NCI-H187 treated with DMSO at 0.1 percent for 48 hours (cell line): ENCODE data around the gene MAST4.

Experiments
- DNase-seq: peaks from one replicate; lab custom pipeline; 2025; lab: John Stamatoyannopoulos, UW

MAST4 gene

DNA sequence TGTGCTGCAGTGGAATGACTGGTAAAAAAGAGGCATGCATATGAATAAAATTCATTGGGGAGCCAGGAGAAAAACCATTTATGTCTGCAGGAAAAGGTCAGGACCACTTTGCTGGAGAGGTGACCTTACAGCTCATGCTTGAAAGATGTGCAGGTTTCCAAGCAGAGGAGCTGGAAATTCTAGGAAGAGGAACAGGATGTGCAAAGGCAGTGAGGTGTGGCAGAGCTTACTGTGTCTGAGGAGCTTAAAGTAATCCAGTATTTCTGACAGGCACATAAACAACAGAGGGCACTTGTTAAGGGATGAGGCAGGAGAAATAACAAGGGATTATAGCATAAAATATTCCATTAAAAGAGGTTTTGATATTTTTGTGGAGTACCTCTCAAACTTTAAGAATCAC, 397.3 kb downstream of the MAST4 start:
- peak; percentile 36 for DNase-seq

DNA sequence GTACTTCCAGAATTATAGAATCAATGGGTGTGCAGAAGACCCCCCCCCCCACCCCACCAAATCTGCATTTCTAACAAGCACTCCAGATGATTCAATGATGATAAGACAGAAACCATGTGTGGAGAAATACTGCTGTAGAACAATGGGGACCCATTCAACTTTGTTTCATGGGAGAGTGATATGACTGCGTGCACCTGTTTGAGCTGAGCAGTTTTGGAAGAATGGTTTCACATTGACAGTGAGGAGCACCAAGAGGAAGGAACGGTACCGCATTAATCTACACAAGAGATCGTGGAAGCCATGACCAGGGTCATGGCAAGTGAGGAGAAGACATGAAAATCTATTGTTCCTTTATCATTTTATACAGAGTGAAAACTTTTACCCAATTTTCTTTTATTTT, 397.7 kb downstream of the MAST4 start:
- no peak for DNase-seq

DNA sequence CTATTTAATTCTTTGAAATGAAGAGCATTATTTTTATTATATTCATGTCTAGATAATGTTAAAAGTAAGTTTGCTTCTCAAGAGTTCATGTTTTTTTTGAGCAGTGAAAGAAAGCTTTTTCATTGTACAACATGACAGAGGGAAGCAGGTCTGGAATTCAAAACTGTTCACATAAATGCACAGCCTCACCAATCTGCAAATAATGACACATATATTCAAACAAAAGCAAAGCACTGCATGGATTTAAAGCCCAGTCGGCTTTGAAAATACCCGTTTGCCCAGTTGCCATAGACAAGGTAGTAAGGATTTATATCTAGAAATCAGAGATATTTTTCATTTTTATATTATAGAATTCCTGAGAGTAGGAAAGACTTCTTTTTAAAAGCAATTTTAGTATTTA, 398.6 kb downstream of the MAST4 start:
- DNase-seq: no peak

DNA sequence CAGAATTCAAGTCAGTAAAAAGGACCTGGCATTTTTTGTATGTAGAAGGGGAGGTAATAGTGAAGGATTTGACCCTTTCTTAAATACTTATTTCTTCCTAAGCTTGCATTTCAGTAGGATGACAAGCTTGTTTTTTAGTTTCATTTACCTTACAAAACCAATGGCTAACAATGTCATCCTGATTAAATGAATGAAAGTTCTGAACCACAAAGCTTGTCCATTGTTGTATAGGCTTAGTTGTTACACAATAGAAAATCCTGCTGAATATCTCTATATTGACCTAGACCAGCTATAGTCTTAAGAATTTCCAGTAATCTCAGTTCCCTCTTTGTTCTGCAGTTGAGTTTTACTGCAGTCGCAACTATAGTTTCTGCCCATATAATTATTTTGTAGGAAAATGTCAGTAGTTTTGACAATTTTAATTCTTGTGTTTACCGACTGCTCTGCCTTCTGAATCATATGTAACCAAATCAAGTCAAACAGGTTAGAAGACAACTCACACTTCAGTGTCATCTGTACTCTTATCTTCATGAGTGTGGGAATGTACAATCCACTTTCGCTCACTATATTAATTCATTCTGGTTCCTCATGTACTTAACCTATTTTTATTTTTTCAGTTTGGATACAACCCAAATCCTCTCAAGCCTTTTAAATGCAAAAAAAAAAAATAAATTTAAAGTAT, 404.7 kb downstream of the MAST4 start:
- DNase-seq: no peak

DNA sequence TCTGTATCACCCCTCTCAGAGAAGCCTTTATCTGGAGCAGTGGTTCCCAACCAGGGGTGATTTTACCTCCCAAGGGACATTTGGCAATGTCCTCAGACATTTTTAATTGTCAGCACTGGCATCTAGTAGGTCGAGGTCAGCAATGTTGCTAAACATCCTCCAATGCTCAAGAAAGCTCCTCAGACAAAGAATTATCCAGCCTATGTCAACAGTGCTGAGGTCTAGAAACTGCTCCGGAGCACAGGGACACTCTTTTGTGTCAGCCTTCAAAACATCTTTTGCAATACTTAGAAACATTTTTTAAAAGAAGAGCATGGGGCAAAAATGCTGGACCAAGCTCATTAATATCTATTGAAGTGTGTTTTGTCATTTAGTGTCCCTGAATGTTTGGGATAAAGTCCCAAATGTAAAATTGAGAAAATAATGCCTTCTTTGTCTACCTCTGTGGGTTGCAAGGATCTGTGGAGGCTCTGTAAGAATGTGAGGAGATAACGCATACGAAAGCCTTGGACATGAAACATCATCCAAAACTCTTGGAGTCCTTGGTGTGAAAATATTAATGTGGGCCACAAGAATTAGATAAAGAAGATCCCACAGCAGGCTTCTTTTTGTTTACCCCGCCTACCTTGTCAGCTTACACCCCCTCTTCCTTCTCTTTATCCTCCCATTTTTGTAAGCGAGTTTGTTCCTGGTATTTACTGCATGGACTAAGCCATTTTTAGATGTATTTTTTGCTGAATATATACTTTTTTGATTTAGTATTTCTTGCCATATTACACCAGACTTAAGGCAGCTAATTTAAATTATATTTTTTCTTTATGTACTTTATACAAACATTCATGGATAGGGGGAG, 406.9 kb downstream of the MAST4 start:
- no peak for DNase-seq

DNA sequence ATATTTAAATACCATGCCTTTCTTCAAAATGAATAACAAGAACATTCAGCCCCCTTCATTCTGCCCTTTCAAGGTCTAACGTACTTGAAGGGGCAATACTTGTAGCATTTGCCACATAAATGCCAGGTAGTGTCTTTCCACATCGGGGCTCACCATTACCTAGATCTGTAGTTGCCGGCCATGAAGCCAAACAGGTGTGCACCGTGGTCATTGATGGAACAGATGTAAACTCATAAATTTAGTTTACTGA, 407.4 kb downstream of the MAST4 start:
- DNase-seq: no peak

DNA sequence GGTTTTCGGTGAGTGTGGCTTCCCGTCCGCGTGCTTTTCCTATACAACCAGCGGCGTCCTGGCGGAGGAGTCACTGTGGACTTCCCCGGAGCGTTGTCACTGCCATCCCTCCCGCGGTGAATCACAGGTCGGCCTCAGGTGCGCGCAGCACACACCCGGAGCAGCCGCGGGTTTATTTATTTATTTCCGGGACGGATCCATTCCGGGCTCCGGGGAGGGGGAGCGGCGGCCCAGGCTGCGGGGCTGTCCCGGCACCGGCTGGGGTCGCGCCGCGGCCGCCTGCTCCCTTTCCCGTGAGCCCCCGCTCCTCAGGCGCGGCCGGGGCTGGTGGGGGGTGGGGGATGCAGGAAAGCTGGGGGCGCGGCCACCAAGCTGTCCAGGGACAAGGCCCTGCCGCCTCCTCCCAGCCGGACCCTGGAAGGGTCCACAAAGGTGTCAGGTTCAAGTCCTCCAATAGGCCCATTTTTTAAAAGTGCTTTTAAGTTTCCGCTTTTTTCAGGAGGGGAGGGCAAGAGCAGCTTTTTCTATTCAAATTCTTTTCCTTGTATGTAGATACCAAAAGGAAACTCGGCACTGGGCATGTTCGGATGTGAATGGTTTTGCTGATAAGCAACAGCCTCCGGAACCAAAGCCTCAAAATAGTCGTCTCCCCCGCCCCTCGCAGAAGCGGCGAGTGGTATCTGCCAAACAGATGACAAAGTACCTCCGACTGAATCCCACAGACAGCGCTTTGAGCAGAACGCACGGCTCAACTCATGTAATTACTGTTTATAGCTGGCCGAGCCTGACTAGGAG, 407.9 kb downstream of the MAST4 start:
- peak; percentile 74 for DNase-seq

DNA sequence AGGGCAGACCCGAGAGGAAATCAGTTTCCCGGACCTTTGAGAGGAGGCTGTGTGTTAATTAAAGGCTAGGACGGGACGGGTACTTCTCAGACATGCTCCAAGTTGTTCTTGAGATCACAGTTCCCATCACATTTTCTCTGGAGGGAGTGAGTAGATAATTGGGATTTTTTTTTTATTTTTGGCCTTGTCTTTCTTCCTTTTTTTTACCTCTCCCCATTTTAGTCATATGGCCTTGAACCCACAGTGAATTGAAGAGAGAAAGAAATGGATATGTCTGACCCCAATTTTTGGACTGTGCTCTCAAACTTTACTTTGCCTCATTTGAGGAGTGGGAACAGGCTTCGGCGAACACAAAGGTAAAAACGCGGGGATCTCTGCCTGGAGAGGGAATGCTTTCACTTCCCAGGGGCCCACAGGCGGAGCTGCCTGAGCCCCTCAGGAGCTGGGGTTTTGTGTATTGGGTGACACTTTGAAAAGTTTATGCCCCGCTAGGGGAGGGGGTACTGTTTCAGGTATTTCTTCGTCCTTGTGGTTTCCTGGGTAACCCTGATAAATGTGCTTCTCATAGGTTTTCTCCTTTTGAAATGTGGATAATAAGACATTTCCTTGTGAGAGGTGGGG, 408.6 kb downstream of the MAST4 start:
- no peak for DNase-seq

DNA sequence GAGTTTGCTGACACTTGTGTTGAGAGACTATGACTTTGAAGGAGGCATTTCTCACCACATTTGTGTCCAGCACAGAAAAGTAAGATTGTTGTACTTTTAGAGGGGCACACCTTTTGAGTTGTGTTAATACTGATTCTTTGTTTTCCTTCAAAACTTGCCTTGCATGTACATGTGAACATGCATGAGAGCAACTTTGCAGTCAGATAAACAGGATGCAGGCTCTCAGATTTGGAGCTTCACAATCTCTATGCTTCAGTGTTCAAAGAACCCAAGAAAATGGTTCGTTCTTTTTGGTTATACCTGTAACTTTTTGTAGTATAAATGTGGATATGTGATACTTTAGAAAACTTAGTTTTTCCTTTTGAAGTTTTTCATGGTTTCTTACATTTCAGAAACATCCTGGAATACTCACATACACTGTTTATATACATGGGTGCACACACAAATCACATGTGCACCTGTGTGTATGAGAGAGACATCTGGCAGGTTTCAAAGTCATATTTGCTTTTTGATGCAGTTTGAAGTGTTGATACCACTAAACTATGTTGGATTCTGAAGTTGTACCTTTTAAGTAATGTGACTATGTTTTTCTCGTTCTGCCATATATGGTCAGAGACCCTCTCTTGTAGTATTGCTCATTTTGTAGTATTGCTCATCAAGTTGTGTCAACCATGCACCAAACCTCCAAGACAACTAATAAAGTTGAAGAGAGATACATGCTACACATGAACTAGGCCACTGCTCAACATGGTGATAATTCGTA, 409.7 kb downstream of the MAST4 start:
- DNase-seq: no peak

DNA sequence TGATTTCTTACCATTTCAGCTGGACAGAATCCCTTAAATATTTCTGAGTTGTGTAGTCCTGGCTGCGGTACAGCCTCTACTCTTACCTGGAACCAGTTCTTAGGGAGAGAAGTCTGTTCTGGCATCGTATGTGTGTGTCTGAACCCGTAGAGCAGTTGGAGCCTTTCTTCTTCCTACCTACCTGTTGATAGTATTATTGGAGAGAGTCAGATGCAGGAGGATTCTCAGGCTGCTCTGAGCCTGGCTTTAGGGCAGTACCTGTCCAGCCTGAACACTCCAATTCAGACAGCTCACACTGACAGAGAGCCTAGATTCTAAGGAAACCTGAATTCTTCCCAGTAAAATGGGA, 410.3 kb downstream of the MAST4 start:
- DNase-seq: no peak

DNA sequence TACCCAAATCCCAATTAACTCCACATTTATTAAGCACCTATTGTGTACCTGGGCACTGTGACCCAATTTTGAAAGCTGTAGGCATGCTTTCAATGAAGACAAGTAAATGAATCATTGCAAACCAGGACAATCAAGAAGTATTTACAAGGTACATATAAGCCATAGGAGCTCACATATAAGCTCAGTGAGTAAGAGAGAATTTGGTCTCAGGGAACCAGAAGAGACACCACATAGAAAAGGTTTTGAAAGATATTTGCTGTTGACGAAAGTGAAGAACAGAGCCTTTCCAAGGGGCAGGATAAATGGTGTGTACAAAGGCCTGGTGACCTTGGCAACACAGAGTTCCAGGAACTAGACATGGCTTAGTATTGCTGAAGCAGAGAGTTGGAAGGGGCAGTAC, 412.8 kb downstream of the MAST4 start:
- no peak for DNase-seq

DNA sequence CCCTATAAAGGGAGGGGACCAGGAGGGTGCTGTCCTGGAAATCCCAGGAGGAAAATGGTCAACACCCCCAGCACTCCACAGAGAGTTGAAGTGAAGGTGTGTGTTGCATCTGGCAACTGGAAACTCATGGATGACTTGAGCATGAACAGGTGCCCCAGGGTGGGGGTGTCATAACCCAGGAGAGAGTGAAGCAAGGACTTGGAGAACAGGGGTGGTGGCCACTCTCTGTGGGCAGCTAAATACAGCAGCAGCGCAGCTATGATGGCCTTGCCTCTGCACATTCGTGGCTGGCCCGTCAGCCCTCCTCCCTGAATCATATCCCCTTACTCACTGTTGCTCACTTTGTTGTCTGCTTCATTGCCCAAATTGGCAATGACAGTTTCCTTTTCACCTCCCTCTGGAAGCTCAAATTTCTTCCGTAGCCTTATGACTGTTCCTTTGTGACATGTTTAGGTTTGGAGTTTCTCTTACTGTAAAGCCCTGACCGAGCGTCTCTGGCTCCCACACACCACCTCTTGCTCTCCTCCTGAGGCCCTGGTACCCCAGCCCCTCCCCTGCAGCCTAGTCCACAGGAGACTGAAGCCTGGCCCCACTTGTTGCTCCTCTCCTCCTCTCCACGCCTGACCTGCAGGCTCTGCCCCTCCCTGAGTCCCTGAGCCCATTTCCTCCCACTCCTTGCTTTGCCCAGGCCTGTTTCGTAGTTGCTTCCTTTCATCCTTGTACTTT, 414.7 kb downstream of the MAST4 start:
- DNase-seq: no peak

DNA sequence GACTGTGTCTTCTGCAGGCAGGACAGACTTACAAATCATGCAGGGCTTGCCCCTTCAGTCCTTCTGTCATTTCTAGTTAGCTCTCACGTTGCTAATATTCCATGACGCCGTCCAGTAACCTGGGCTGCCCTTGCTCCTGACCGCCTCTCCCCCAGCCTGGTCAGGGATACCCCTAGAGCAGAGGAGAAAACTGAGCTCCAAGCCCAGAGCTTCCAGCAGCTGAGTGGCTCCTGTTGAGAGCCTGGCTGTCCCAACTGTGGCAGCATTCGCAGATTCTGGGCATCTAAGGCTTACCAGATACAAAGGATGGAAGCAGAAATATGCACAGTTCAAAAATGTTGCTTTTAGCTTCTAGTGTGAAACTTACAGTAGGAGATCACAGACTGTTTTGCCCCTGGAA, 415.2 kb downstream of the MAST4 start:
- no peak for DNase-seq

DNA sequence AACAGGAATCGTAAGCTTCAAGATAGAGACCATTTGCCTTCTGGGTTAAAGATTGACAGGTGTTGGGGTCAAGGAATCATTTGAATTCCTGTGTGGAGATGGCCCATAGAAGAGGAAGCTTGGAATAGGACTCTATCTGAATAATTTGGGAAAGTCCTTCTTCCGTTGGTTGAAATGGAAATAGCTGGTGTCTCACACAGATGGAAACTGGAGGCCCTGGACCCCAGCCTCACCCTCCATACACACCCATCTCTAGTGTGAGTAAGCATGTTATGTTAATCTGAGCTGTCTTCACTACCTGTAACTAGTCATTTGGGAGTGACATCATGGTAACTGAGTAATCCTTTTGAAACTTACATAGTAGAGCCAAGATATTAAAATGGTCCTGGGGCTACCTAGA, 416.0 kb downstream of the MAST4 start:
- no peak for DNase-seq

DNA sequence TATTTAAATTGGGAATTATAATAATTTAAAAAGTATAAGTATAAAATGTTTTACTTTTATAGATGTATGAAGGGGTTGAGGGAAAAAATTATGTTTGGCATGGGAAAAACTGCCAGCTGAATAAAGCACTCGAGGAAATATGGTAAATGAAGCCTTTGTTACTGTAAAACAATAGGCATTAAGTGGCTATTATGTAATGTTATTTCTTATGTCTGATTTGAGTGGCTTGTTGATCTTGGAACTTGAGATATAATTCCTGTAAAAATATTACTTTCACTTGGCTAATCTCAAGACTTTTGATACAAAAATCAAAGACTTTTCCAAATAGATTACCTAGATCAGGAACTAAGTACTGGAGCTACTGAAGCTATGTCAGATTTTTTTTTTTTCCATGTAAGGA, 417.5 kb downstream of the MAST4 start:
- no peak for DNase-seq

DNA sequence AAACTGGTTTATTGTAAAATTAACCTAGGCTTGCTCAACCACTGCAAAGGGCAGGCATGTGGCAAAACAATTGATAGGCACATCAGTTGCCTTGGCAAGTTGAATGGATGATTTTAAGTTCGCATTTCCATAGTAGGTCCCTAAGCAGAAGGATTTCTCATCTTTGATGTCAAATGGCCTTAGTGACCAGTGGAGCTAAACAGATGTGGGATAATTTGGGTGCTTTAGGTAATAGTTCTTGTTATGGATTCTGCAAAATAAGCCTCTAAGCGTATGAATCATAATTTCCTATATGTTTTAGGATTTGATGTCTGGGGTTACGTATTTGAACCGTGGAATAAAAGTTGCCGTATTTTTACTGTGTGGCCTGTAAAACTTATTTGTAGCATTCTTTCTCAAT, 418.0 kb downstream of the MAST4 start:
- no peak for DNase-seq

DNA sequence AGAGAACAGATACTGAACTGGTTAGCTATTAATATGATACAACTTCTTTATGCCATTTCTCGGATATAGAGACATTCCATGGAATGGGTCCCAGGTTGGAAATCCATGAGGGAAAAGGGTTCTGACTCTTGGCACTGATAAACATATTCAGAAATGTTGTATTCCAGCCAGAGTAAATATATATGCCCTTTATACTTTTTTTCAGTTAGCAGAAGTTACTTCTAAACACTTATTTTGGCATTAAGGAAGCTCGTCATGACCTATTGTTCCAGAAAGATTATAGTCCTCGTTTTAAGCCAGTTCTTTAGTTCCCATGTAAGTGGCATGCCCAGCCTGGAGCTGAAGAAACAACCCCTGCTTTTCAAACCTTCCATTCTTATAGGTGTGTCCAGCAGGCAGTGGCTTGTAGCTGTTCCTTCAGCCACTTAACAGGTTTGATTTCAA, 418.8 kb downstream of the MAST4 start:
- DNase-seq: no peak

DNA sequence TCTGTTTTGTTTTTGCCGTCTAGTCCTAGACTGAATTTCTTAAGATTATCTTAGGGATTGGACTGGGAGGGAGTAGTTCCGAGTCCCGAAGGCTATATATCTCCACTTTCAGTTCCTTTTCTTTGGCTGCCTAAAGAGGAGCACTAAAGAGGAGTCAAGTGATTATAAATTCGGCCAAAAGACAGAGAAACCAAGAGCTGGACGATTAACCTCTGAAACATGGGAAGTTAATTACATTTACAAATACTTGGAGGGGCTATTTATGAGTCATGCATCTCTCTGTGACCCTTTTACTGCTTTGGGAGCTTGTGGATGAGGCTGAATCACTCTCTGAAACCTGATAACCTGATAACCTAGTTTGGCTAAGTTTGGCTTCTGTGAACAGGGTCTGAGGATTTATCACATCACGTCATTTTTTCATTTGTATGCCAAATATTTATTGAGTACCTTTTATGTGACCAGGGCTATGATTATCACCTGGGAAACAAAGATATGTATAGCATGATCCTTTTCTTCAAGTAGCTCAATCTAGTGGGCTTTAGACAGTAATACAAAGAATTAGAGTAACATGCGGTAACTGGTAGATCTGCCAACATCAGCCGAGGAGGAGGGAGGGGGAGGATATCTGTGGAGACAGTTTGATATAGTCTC, 419.5 kb downstream of the MAST4 start:
- no peak for DNase-seq

DNA sequence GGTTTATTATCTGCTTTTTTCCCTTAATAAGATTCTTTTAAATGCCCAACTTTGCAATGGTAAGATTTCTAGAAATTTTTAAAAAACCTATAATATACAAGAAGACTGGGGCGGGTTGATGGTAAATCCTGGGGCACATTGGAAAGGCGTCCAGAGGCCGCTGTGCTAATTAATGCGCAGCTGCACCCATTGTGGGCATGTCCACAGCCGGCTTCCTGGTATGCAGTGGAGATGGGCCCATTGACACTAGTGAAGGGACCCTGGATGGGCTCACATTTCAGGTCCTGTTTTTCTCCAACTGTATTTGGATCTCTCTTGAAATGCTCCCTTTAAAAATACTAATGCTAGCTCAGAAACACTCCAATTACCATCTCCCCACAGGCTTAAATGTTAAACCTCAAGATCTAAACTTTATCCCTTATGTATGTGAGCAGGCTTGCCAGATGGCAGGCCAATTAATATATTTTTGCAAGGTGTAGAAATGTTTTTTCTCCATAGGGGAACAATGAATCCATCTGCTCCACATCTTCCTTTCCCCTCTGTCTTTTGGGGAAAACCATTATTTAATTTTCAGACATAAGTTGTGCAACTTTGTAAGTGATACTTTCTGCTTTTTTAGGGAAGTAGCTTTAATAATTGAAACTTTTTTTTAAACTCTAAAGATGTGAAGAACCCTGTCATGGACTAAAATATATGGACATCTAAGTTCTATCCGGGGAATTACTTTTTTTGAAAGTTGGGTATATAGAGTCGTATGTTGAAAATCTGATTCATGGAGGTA, 423.1 kb downstream of the MAST4 start:
- no peak for DNase-seq

DNA sequence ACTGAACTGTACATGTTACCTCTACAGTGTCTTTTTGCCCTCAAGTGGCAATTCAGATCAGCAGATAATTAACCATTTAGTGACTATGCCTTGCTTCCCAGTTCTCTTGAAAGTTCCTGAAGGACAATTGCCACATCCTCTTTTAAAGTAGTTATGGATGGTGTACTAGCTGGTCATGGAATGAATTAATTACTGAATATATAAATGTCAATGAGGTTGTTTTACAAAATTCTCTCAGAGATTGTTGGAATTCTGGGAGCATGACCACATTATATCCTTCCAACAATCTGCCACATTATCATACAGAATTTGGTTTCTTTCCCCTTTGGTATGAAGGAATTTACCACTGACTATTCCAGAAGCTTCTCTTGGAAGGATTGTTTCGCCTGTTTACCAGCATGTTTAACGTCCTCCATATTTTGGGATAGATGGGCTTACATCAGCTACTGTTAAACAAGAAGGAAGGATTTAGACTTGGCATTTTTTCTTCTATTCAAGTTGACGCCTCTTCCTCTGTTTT, 424.0 kb downstream of the MAST4 start:
- DNase-seq: no peak
